K562 (cell line): ENCODE results near the gene ABRAXAS1. TPM values are rescaled to one million over a fixed set of nuclear protein-coding genes. Genes with fewer than 3 reads are reported as not detected.

ENCODE experiments used
- BHLHE40 ChIP-seq: IDR thresholded peaks from 2 replicates; pipeline ENCODE4 v1.6.1; 2011; ENCODE audit warnings: low read length, improper control_type of control experiment
- BRCA1 ChIP-seq, 2 experiments: fragments of 450-650 bp in 1 of 2; sonication (generic) in 1 of 2; formaldehyde crosslinking in 1 of 2; IDR thresholded peaks; 2 replicates each; pipeline versions ENCODE4 v1.5.0 to v1.6.1; 2017 to 2020; ENCODE audit warnings: mild to moderate bottlenecking in 1 of 2, missing genetic modification reagents in 1 of 2
- EWSR1 ChIP-seq: fragments of 450-650 bp; IDR thresholded peaks from 2 replicates; pipeline ENCODE4 v1.6.1; 2018; ENCODE audit warnings: borderline replicate concordance, mild to moderate bottlenecking, low read depth, moderate library complexity; ENCODE audit not compliant: partially characterized antibody
- NR4A1 ChIP-seq, 2 experiments: fragments of 250-450 bp in 1 of 2; fragments of 450-650 bp in 1 of 2; sonication (Bioruptor Pico) in 1 of 2; IDR thresholded peaks; 2 replicates each; pipeline versions ENCODE4 v1.4.0 to v1.6.1; 2016 to 2020; ENCODE audit warnings: mild to moderate bottlenecking in 2 of 2, missing compliant biosample characterization in 1 of 2, missing genetic modification characterization in 1 of 2, moderate library complexity in 1 of 2
- POLR2A ChIP-seq: fragments of 450-650 bp; conservative IDR thresholded peaks from 2 replicates; pipeline ENCODE4 v1.6.1; 2016
- SRSF7 ChIP-seq: fragments of 200-400 bp; formaldehyde crosslinking; optimal IDR thresholded peaks from 2 replicates; pipeline ENCODE3; 2017; ENCODE audit warnings: mild to moderate bottlenecking, low read depth, low read length
- TEAD1 ChIP-seq, 2 experiments: fragments of 450-650 bp in 1 of 2; sonication (generic) in 1 of 2; formaldehyde crosslinking; IDR thresholded peaks; 2 replicates each; pipeline versions ENCODE4 v1.4.0 to v1.8.0; 2020 to 2022; ENCODE audit warnings: mild to moderate bottlenecking in 2 of 2, missing genetic modification reagents in 1 of 2
- TEAD2 ChIP-seq: fragments of 450-650 bp; IDR thresholded peaks from 2 replicates; pipeline ENCODE4 v1.6.1; 2016; ENCODE audit warnings: missing genetic modification characterization, control low read depth, missing compliant biosample characterization
- ZFP30 ChIP-seq: fragments of 250-450 bp; sonication (Bioruptor Pico); IDR thresholded peaks from 2 replicates; pipeline ENCODE4 v1.8.0; 2022; ENCODE audit warnings: moderate library complexity, mild to moderate bottlenecking, inconsistent platforms, borderline replicate concordance
- ZHX1 ChIP-seq: fragments of 150-350 bp; conservative IDR thresholded peaks from 2 replicates; pipeline ENCODE4 v1.6.1; 2014; ENCODE audit warnings: low read length
- ZNF217 ChIP-seq: sonication (generic); formaldehyde crosslinking; IDR thresholded peaks from 2 replicates; pipeline ENCODE4 v1.8.0; 2022; ENCODE audit warnings: mild to moderate bottlenecking, missing genetic modification reagents
- ZNF23 ChIP-seq: fragments of 250-450 bp; sonication (Bioruptor Pico); IDR thresholded peaks from 2 replicates; pipeline ENCODE4 v1.4.0; 2020; ENCODE audit warnings: mild to moderate bottlenecking
- polyA plus RNA-seq, 8 experiments: library from polyadenylated mRNA; depleted of rRNA in 4 of 8; stranded (reverse) in 5 of 8; unstranded in 3 of 8; fragments of >200 nt; fragmentation: Nextera tagmentation in 2 of 8; fragmentation: Illumina TruSeq in 1 of 8; extraction: Ambion mirVana in 2 of 8; extraction: Trizol in 1 of 8; gene quantifications; 2 replicates each; pipeline versions ENCODE4 v1.2.1 to v1.2.3, GENCODE V29; 2011 to 2014; ENCODE audit warnings: inconsistent platforms in 1 of 8, missing spikeins in 1 of 8
- total RNA-seq, 7 experiments: library from RNA; depleted of rRNA in 6 of 7; stranded (reverse); fragments of >200 nt in 6 of 7; fragmentation: Illumina TruSeq in 2 of 7; extraction: Trizol in 2 of 7; gene quantifications; 2 replicates each; pipeline versions ENCODE4 v1.2.1 to v1.2.3, GENCODE V29; 2011 to 2021; ENCODE audit warnings: low replicate concordance in 1 of 7
- TF ChIP-seq, protein P1 (sequence below): fragments of 250-450 bp; sonication (Bioruptor Pico); IDR thresholded peaks from 2 replicates; pipeline ENCODE4 v1.8.0; 2021; ENCODE audit warnings: moderate library complexity, mild to moderate bottlenecking, inconsistent platforms
- TF ChIP-seq, protein P2 (sequence below), 2 experiments: fragments of 450-650 bp in 1 of 2; IDR thresholded peaks; 2 replicates each; pipeline ENCODE4 v1.6.1; 2011 to 2017; ENCODE audit warnings: low read depth in 2 of 2, antibody characterized with exemption in 1 of 2, borderline replicate concordance in 1 of 2, low read length in 1 of 2, mild to moderate bottlenecking in 1 of 2, mixed read lengths in 1 of 2; ENCODE audit not compliant: control insufficient read depth in 1 of 2

The ABRAXAS1 gene
- total and polyA plus RNA-seq, 9 of the 15 experiments (the other 6 are each of a cell fraction or from before 2014, with no cell fraction given): 10.8 to 48.3 (median 22.1) TPM

GRCh38 chr4:83522239-83522638 is 37.3 kb upstream of the ABRAXAS1 start (continued):
- TF ChIP-seq, protein P1, sequence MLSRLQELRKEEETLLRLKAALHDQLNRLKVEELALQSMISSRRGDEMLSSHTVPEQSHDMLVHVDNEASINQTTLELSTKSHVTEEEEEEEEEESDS (CRISPR knock-in tag): no peak
- TF ChIP-seq ZNF23 (no peak), ZNF217 (CRISPR knock-in tag) (no peak), BRCA1 (IDR thresholded peaks at IDR 0.05) (no peak), BRCA1 (CRISPR knock-in tag; IDR thresholded peaks at IDR 0.05) (no peak), TEAD2 (0 out of 2 replicates have a peak, but pooled peaks have one; percentile 41), EWSR1 (no peak), TEAD1 (CRISPR knock-in tag; IDR thresholded peaks at IDR 0.05) (no peak; a peak in 1 of 4 replicates), POLR2A (no peak), BHLHE40 (no peak), SRSF7 (no peak), ZFP30 (CRISPR knock-in tag) (no peak), NR4A1 (CRISPR knock-in tag; IDR thresholded peaks at IDR 0.05) (no peak), NR4A1 (tag; IDR thresholded peaks at IDR 0.05) (peak; percentile 53; the same call in 1 of the 2 replicates), ZHX1 (no peak)
- TF ChIP-seq, protein P2, sequence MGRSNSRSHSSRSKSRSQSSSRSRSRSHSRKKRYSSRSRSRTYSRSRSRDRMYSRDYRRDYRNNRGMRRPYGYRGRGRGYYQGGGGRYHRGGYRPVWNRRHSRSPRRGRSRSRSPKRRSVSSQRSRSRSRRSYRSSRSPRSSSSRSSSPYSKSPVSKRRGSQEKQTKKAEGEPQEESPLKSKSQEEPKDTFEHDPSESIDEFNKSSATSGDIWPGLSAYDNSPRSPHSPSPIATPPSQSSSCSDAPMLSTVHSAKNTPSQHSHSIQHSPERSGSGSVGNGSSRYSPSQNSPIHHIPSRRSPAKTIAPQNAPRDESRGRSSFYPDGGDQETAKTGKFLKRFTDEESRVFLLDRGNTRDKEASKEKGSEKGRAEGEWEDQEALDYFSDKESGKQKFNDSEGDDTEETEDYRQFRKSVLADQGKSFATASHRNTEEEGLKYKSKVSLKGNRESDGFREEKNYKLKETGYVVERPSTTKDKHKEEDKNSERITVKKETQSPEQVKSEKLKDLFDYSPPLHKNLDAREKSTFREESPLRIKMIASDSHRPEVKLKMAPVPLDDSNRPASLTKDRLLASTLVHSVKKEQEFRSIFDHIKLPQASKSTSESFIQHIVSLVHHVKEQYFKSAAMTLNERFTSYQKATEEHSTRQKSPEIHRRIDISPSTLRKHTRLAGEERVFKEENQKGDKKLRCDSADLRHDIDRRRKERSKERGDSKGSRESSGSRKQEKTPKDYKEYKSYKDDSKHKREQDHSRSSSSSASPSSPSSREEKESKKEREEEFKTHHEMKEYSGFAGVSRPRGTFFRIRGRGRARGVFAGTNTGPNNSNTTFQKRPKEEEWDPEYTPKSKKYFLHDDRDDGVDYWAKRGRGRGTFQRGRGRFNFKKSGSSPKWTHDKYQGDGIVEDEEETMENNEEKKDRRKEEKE (IDR thresholded peaks at IDR 0.05; ENCODE audit: borderline replicate concordance in 1 of 2, control insufficient read depth in 1 of 2, low read depth in 2 of 2, low read length in 1 of 2): no peak
